Measurements from ENCODE around the gene KCNJ2.

KCNJ2 gene

GRCh38 chr17:70161519-70161918 is 7.8 kb upstream of the KCNJ2 start:
- DNase-seq: no peak

GRCh38 chr17:70165383-70165782 is 3.9 kb upstream of the KCNJ2 start:
- no peak for DNase-seq

GRCh38 chr17:70166615-70167014 is 2.7 kb upstream of the KCNJ2 start:
- no peak for DNase-seq

- peak; percentile 37 for DNase-seq
Measured at GRCh38 chr17:70168044-70168976, 1.0 kb upstream of the KCNJ2 start.

DNA sequence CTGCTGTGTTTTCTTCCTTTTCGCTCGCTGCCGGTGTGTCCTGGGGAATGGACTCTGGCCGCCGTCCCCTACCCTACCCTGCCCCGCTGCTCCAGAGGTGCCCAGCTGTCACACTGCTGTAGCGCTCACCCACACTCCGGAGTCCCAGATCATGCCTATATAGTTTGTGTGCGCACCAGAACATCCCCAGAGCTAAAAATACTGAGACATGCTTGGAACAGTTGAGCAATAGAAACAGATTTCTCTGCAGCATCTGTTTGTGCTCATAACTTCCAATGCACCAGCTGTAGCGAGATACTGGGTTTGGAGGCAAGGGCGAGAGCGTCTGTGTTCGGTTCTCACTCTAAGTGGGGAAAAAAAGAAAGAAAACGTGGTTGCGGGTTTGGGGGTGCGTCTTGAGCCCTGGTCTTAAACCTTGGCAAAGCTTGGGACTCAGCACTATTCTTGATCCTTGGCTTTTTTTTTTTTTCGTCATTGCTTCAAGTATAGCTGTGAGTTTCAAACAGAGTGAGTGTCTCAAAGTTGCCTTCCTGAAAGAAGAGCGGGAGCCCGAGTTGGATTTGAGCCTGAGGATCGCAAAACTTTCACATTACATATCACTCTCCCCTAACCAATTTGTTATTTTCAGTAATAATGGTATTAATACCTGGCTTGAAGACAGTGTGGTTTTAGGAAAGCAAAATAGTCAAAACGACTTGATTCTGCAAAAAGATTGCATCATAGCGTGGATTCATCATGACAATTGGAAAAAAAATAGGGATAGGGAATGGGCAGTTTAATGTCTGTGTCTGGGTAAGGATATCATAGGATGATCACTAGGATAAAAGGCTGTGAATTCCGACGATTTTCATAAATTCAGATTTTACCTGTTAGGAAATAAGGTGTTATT is 621 bp downstream of the KCNJ2 start:
- no peak for DNase-seq

GRCh38 chr17:70171159-70171558 is 1.8 kb downstream of the KCNJ2 start:
- DNase-seq: no peak

- DNase-seq: no peak
Measured at GRCh38 chr17:70172449-70172848, 3.1 kb downstream of the KCNJ2 start.

GRCh38 chr17:70172923-70173322 is 3.6 kb downstream of the KCNJ2 start:
- no peak for DNase-seq

GRCh38 chr17:70173681-70174080 is 4.3 kb downstream of the KCNJ2 start:
- DNase-seq: no peak

DNA sequence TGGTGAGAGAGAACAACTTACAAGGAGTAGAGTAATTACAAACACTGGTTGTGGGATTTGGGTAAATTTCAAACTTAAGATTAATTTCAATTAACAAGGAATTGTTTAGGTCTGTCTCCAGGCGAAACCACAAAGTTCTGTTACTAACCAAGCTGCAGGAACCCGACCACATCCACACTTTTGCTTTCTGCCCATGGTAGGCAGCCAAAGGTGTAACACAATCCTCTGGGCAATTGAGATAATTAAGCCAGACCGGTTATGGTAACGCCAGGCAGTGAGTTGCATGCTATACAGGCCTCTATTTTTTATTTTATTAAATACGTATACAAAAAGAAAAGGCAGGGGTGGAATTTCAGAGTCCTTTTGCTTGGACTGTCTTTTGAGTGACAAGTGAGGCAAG is 12.0 kb downstream of the KCNJ2 start:
- no peak for DNase-seq

GRCh38 chr17:70181866-70182265 is 12.5 kb downstream of the KCNJ2 start:
- DNase-seq: no peak

GRCh38 chr17:70183508-70183907 is 14.2 kb downstream of the KCNJ2 start:
- DNase-seq: no peak

- no peak for DNase-seq
Measured at GRCh38 chr17:70184207-70184606, 14.9 kb downstream of the KCNJ2 start.

DNA sequence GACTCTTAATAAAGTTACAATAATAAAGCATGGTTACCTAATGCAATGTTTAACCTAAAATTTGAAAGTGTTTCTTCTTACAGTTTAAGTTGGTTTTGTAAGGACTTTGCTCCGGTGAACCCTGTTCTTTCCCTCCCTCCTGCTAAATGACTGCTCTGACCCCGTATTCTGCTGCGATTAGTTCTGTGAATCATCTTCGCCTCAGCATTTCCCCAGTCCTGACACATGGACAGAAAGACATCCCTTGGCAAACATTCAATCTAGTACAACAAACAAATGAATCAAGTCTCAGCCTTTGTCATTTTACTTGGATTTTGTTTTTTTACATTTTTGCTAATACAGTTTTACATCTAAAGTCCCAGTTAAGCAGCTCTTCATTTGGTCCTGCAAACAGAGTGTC is 15.4 kb downstream of the KCNJ2 start:
- no peak for DNase-seq

DNA sequence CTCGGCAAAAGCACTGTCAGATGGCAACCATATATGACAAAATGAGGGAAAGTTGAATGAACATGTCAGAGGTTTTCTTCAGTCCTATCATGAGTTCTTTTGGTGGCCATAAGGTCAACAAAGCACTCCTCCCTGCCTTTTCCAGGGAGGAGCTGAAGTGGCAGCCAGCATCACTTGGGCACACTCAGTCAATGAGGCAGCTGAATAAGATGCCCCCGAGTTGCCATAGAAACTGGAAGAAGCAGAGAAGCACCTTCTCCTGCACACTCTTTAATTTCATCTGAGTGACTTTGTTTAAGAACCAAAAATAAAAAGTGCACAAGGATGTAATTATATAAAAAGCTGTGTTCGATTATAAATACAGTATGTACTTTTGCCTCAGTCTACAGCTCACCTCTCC is 16.0 kb downstream of the KCNJ2 start:
- no peak for DNase-seq

DNA sequence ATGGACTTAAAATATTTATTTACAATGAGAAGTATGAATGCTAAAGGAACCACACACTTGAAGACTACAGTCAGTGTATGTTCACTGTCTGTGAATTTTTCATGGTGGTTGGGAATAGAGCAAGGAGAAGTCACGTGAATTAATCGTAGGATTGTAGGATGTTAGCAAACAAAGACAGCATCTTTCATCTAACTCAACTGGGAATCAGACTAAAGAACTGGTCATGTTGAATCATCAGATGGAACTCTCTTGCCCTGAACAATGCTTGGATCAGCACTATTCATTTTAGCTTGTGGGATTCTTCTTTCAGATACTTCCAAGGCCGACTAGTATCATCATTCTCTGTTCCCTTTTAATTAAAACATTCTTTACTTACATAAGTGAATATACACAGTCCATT is 18.1 kb downstream of the KCNJ2 start:
- no peak for DNase-seq

- no peak for DNase-seq
Measured at GRCh38 chr17:70190959-70191805, 21.9 kb downstream of the KCNJ2 start.

DNA sequence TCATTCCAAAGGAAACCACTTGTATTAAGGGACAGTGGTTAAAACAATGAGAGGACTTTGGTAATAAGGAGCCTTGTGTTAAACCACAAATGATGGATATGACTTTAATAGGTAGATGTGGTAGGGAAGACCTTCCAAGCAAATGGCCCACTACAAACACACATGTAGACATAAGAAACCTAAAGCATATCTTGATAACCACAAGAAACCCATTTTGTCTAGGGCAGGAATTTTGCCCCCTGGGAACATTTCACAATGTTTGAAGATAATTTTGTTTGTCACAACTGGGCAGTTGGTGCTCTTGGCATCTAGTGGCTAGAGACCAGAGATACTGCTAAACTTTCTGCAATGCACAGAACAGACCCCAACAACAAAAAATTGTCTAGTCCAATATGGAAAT is 25.8 kb downstream of the KCNJ2 start:
- no peak for DNase-seq

GRCh38 chr17:70201872-70202419 is 32.6 kb downstream of the KCNJ2 start:
- no peak for DNase-seq

DNA sequence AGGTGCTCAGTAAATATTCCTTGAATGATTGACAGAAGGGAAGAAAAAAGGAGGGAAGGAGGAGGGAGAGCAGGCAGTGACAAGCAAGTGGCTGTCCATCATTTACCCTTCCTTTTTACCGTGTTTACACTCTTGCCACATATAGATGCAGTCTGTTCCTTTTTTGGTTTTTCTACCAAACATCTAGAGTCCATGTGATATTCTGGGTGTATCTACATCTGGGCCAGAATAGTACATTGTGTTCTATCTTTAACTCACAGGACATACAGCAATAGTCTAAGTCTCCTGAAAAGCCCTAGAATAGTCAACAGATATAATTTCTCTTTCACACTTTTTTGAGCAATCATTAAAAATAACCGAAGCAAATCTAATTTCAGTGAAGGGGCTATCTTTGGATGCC is 33.5 kb downstream of the KCNJ2 start:
- no peak for DNase-seq

- DNase-seq: no peak
Measured at GRCh38 chr17:70204431-70204830, 35.1 kb downstream of the KCNJ2 start.

DNA sequence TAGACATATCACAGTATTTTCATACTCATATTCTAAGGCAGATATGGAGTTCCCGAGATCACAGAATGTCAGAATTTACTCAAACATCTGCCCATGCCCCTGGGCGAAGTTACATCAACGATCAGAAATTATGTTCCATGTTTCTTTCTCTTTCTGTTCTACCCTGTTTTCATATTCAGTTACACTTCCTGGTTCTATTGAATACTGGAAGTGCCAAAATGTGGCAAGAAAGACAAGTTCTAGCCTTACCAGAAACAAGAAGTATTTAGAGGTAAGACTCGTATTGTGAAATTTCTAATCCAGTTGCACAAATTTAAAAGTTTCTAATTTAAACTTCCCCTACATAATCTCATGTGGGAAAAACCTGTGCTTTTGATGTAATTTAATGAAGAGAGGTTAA is 36.1 kb downstream of the KCNJ2 start:
- no peak for DNase-seq
